Neural cell (in vitro differentiated cells): ENCODE measurements around the gene SLC16A12.

Experiments
- EZH2 ChIP-seq: fragments of 200-600, 300-800 bp; shearing (Covaris generic), sonication (generic); IDR thresholded peaks from 2 replicates; pipeline ENCODE4 v1.6.1; 2014; ENCODE audit warnings: antibody characterized with exemption, low read length, borderline replicate concordance, mild to moderate bottlenecking; ENCODE audit not compliant: insufficient read depth, poor library complexity, severe bottlenecking
- RAD21 ChIP-seq: fragments of 450-650 bp; conservative IDR thresholded peaks from 2 replicates; pipeline ENCODE4 v1.6.1; 2014; ENCODE audit warnings: antibody characterized with exemption, mild to moderate bottlenecking, moderate library complexity
- TF ChIP-seq, protein P1 (sequence below): fragments of 450-650 bp; IDR thresholded peaks from 2 replicates; pipeline ENCODE4 v1.5.1; 2014; ENCODE audit warnings: antibody characterized with exemption, mild to moderate bottlenecking, moderate library complexity; ENCODE audit not compliant: poor library complexity, severe bottlenecking

DNA sequence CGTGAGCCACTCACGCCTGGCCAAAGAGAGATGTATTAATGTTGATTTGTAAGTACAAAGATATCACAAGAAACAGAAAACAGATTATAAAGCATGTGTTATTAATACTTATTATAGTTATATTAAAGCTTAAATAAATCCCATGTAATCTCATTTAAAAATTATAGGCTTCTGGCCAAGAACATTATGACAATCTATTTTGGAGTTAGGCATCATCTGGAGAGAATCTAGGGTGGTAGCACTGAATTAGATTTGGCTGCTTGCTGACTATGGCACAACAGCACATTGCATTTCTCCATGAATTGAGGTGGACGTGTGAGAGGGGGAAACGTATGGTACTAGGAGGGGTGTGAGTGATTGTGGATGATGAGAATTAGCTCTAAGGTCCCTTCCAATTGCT lies 16.8 kb upstream of the SLC16A12 start:
- TF ChIP-seq, protein P1, sequence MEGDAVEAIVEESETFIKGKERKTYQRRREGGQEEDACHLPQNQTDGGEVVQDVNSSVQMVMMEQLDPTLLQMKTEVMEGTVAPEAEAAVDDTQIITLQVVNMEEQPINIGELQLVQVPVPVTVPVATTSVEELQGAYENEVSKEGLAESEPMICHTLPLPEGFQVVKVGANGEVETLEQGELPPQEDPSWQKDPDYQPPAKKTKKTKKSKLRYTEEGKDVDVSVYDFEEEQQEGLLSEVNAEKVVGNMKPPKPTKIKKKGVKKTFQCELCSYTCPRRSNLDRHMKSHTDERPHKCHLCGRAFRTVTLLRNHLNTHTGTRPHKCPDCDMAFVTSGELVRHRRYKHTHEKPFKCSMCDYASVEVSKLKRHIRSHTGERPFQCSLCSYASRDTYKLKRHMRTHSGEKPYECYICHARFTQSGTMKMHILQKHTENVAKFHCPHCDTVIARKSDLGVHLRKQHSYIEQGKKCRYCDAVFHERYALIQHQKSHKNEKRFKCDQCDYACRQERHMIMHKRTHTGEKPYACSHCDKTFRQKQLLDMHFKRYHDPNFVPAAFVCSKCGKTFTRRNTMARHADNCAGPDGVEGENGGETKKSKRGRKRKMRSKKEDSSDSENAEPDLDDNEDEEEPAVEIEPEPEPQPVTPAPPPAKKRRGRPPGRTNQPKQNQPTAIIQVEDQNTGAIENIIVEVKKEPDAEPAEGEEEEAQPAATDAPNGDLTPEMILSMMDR: no peak
- no peak for TF ChIP-seq RAD21
- TF ChIP-seq EZH2: no peak
